K562 (cell line): Measurements from ENCODE around the gene HMOX2.

Source experiments
- ATF6 ChIP-seq: sonication (generic); formaldehyde crosslinking; IDR thresholded peaks from 2 replicates; pipeline ENCODE4 v1.4.0; 2020; ENCODE audit warnings: mild to moderate bottlenecking, missing genetic modification reagents
- CEBPZ ChIP-seq: fragments of 150-350 bp; IDR thresholded peaks from 2 replicates; pipeline ENCODE4 v1.6.1; 2014; ENCODE audit warnings: low read depth, mild to moderate bottlenecking, low read length, borderline replicate concordance
- CTCF ChIP-seq, 3 experiments: IDR thresholded peaks in 2 of 3; conservative IDR thresholded peaks in 1 of 3; 2 replicates each; pipeline ENCODE4 v1.5.1; 2011 to 2012; ENCODE audit warnings: low read length in 3 of 3, mild to moderate bottlenecking in 3 of 3, control low read depth in 2 of 3, improper control_type of control experiment in 1 of 3, inconsistent platforms in 1 of 3, low read depth in 1 of 3, mixed read lengths in 1 of 3, moderate library complexity in 1 of 3; ENCODE audit not compliant: insufficient read depth in 2 of 3
- DPF2 ChIP-seq: fragments of 450-650 bp; IDR thresholded peaks from 2 replicates; pipeline ENCODE4 v1.6.1; 2016
- EGR1 ChIP-seq: fragments of 450-650 bp; conservative IDR thresholded peaks from 2 replicates; pipeline ENCODE4 v1.6.1; 2017; ENCODE audit warnings: mild to moderate bottlenecking
- ELF2 ChIP-seq: fragments of 250-450 bp; sonication (Bioruptor Pico); IDR thresholded peaks from 2 replicates; pipeline ENCODE4 v1.5.0; 2021; ENCODE audit warnings: mild to moderate bottlenecking
- IRF1 ChIP-seq: sonication (generic); formaldehyde crosslinking; IDR thresholded peaks from 2 replicates; pipeline ENCODE4 v1.8.0; 2022; ENCODE audit warnings: missing genetic modification reagents, mild to moderate bottlenecking, borderline replicate concordance
- JUND ChIP-seq, 2 experiments: IDR thresholded peaks; 2 replicates in 1 of 2; 3 replicates in 1 of 2; pipeline ENCODE4 v1.6.1; 2011; ENCODE audit warnings: borderline replicate concordance in 2 of 2, low read depth in 2 of 2, low read length in 2 of 2, improper control_type of control experiment in 1 of 2, missing biosample characterization in 1 of 2, missing genetic modification characterization in 1 of 2, missing genetic modification reagents in 1 of 2
- MXI1 ChIP-seq: IDR thresholded peaks from 2 replicates; pipeline ENCODE4 v1.6.1; 2011; ENCODE audit warnings: low read depth, mild to moderate bottlenecking, improper control_type of control experiment, low read length
- NFRKB ChIP-seq: fragments of 450-650 bp; IDR thresholded peaks from 2 replicates; pipeline ENCODE4 v1.6.1; 2016; ENCODE audit warnings: low read depth
- RAD21 ChIP-seq, 2 experiments: fragments of 250-450 bp in 1 of 2; fragments of 450-650 bp in 1 of 2; sonication (Bioruptor Pico) in 1 of 2; formaldehyde crosslinking in 1 of 2; IDR thresholded peaks in 1 of 2; conservative IDR thresholded peaks in 1 of 2; 2 replicates each; pipeline versions ENCODE4 v1.4.0 to v1.8.0; 2020 to 2022; ENCODE audit warnings: mild to moderate bottlenecking in 2 of 2, moderate library complexity in 1 of 2
- TF ChIP-seq, protein P1 (sequence below): fragments of 250-450 bp; sonication (Bioruptor Pico); IDR thresholded peaks from 2 replicates; pipeline ENCODE4 v1.4.0; 2020; ENCODE audit warnings: mild to moderate bottlenecking, moderate library complexity
- TF ChIP-seq, protein P2 (sequence below): fragments of 450-650 bp; conservative IDR thresholded peaks from 2 replicates; pipeline ENCODE4 v1.6.1; 2016; ENCODE audit warnings: missing genetic modification characterization, low read depth, mild to moderate bottlenecking, control low read depth, missing compliant biosample characterization

GRCh38 chr16:4548124-4548523 lies 71.9 kb downstream of the HMOX2 start:
- TF ChIP-seq CEBPZ: no peak
- TF ChIP-seq ATF6: no peak
- no peak for TF ChIP-seq ELF2 (CRISPR knock-in tag)
- TF ChIP-seq DPF2: no peak
- TF ChIP-seq RAD21 (CRISPR knock-in tag; conservative IDR thresholded peaks at IDR 0.05 in 1 of 2, IDR thresholded peaks at IDR 0.05 in 1 of 2): no peak
- TF ChIP-seq NFRKB: no peak
- no peak for TF ChIP-seq JUND (IDR thresholded peaks at IDR 0.05; ENCODE audit: borderline replicate concordance, low read depth, low read length)
- TF ChIP-seq JUND (tag; IDR thresholded peaks at IDR 0.05; ENCODE audit: borderline replicate concordance, low read depth, low read length): no peak
- TF ChIP-seq, protein P1, sequence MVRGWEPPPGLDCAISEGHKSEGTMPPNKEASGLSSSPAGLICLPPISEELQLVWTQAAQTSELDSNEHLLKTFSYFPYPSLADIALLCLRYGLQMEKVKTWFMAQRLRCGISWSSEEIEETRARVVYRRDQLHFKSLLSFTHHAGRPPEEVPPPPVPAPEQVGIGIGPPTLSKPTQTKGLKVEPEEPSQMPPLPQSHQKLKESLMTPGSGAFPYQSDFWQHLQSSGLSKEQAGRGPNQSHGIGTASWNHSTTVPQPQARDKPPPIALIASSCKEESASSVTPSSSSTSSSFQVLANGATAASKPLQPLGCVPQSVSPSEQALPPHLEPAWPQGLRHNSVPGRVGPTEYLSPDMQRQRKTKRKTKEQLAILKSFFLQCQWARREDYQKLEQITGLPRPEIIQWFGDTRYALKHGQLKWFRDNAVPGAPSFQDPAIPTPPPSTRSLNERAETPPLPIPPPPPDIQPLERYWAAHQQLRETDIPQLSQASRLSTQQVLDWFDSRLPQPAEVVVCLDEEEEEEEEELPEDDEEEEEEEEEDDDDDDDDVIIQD (CRISPR knock-in tag): no peak
- TF ChIP-seq, protein P2, sequence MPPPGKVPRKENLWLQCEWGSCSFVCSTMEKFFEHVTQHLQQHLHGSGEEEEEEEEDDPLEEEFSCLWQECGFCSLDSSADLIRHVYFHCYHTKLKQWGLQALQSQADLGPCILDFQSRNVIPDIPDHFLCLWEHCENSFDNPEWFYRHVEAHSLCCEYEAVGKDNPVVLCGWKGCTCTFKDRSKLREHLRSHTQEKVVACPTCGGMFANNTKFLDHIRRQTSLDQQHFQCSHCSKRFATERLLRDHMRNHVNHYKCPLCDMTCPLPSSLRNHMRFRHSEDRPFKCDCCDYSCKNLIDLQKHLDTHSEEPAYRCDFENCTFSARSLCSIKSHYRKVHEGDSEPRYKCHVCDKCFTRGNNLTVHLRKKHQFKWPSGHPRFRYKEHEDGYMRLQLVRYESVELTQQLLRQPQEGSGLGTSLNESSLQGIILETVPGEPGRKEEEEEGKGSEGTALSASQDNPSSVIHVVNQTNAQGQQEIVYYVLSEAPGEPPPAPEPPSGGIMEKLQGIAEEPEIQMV (tag): no peak
- TF ChIP-seq CTCF (IDR thresholded peaks at IDR 0.05 in 2 of 3, conservative IDR thresholded peaks at IDR 0.05 in 1 of 3; ENCODE audit: insufficient read depth in 2 of 3, low read depth in 1 of 3, low read length in 3 of 3): no peak
- TF ChIP-seq IRF1 (CRISPR knock-in tag): no peak
- TF ChIP-seq EGR1: no peak
- no peak for TF ChIP-seq MXI1
